ENCODE measurements around the gene TBX2. TPM values are rescaled to one million over a fixed set of nuclear protein-coding genes. Genes with fewer than 3 reads are reported as not detected.

The TBX2 gene
- total and polyA plus RNA-seq, 2 of the 13 experiments (the other 11 are each of a cell fraction or from before 2014, with no cell fraction given): 2.8 to 15.3 TPM

GRCh38 chr17:61379457-61380216 lies 20.0 kb upstream of the TBX2 start (continued):
- no peak for TF ChIP-seq ZNF3 (CRISPR knock-in tag; IDR thresholded peaks at IDR 0.05)
- TF ChIP-seq, protein P1, sequence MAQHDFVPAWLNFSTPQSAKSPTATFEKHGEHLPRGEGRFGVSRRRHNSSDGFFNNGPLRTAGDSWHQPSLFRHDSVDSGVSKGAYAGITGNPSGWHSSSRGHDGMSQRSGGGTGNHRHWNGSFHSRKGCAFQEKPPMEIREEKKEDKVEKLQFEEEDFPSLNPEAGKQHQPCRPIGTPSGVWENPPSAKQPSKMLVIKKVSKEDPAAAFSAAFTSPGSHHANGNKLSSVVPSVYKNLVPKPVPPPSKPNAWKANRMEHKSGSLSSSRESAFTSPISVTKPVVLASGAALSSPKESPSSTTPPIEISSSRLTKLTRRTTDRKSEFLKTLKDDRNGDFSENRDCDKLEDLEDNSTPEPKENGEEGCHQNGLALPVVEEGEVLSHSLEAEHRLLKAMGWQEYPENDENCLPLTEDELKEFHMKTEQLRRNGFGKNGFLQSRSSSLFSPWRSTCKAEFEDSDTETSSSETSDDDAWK (CRISPR knock-in tag; IDR thresholded peaks at IDR 0.05): no peak
- 0 out of 2 replicates have a peak, but pooled peaks have one; percentile 32 for TF ChIP-seq PAXIP1 (CRISPR knock-in tag; conservative IDR thresholded peaks at IDR 0.05)
- TF ChIP-seq MXD1 (CRISPR knock-in tag; IDR thresholded peaks at IDR 0.05): 0 out of 2 replicates have a peak, but pooled peaks have one; percentile 34
- TF ChIP-seq, protein P2, sequence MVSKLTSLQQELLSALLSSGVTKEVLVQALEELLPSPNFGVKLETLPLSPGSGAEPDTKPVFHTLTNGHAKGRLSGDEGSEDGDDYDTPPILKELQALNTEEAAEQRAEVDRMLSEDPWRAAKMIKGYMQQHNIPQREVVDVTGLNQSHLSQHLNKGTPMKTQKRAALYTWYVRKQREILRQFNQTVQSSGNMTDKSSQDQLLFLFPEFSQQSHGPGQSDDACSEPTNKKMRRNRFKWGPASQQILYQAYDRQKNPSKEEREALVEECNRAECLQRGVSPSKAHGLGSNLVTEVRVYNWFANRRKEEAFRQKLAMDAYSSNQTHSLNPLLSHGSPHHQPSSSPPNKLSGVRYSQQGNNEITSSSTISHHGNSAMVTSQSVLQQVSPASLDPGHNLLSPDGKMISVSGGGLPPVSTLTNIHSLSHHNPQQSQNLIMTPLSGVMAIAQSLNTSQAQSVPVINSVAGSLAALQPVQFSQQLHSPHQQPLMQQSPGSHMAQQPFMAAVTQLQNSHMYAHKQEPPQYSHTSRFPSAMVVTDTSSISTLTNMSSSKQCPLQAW (CRISPR knock-in tag; IDR thresholded peaks at IDR 0.05): no peak
- TF ChIP-seq ZNF562 (CRISPR knock-in tag; IDR thresholded peaks at IDR 0.05; ENCODE audit: borderline replicate concordance): no peak
- TF ChIP-seq CHD2 (IDR thresholded peaks at IDR 0.05; ENCODE audit: low read depth, low read length): no peak
- TF ChIP-seq XRCC5 (optimal IDR thresholded peaks at IDR 0.05; ENCODE audit: low read length): peak; percentile 47
- TF ChIP-seq ZNF678 (CRISPR knock-in tag; IDR thresholded peaks at IDR 0.05): no peak
- TF ChIP-seq ZFX (CRISPR knock-in tag; IDR thresholded peaks at IDR 0.05; ENCODE audit: low read depth): peak; percentile 39; the same call in 1 of the 2 replicates
- peak in 1 of 2 experiments; percentile 38; a peak in 1 of 4 replicates for TF ChIP-seq HMGXB4 (CRISPR knock-in tag; IDR thresholded peaks at IDR 0.05; ENCODE audit: borderline replicate concordance in 1 of 2, low read depth in 1 of 2)
- TF ChIP-seq, protein P3, sequence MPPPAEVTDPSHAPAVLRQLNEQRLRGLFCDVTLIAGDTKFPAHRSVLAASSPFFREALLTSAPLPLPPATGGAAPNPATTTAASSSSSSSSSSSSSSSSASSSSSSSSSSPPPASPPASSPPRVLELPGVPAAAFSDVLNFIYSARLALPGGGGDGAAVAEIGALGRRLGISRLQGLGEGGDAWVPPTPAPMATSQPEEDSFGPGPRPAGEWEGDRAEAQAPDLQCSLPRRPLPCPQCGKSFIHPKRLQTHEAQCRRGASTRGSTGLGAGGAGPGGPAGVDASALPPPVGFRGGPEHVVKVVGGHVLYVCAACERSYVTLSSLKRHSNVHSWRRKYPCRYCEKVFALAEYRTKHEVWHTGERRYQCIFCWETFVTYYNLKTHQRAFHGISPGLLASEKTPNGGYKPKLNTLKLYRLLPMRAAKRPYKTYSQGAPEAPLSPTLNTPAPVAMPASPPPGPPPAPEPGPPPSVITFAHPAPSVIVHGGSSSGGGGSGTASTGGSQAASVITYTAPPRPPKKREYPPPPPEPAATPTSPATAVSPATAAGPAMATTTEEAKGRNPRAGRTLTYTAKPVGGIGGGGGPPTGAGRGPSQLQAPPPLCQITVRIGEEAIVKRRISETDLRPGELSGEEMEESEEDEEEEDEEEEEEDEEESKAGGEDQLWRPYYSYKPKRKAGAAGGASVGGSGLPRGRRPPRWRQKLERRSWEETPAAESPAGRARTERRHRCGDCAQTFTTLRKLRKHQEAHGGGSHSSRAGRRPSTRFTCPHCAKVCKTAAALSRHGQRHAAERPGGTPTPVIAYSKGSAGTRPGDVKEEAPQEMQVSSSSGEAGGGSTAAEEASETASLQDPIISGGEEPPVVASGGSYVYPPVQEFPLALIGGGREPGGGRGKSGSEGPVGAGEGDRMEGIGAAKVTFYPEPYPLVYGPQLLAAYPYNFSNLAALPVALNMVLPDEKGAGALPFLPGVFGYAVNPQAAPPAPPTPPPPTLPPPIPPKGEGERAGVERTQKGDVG (CRISPR knock-in tag; IDR thresholded peaks at IDR 0.05; ENCODE audit: borderline replicate concordance): peak; percentile 86; the same call in 1 of the 2 replicates
- peak; percentile 70 for TF ChIP-seq HDAC2 (CRISPR knock-in tag; IDR thresholded peaks at IDR 0.05)
